ENCODE measurements around the gene RNF220.
"Not testable (repeated sequence)": the region's sequence is repeated elsewhere in the genome, so short reads cannot be mapped to it uniquely, and the experiment has no call there.

RNF220 gene

GRCh38 chr1:44553771-44554170 is 148.7 kb downstream of the RNF220 start:
- no peak for DNase-seq

GRCh38 chr1:44554706-44555105 is 149.7 kb downstream of the RNF220 start:
- DNase-seq: no peak

GRCh38 chr1:44557778-44558177 is 152.7 kb downstream of the RNF220 start:
- no peak for DNase-seq

- no peak for DNase-seq
Measured at GRCh38 chr1:44558883-44559282, 153.8 kb downstream of the RNF220 start.

- no peak for DNase-seq
Measured at GRCh38 chr1:44559330-44559729, 154.3 kb downstream of the RNF220 start.

GRCh38 chr1:44559913-44560312 is 154.9 kb downstream of the RNF220 start:
- DNase-seq: no peak

GRCh38 chr1:44560696-44561095 is 155.6 kb downstream of the RNF220 start:
- not testable (repeated sequence) for DNase-seq

GRCh38 chr1:44565259-44565750 is 160.2 kb downstream of the RNF220 start:
- no peak for DNase-seq

GRCh38 chr1:44565833-44566232 is 160.8 kb downstream of the RNF220 start:
- no peak for DNase-seq

GRCh38 chr1:44566281-44567046 is 161.4 kb downstream of the RNF220 start:
- DNase-seq: no peak

GRCh38 chr1:44568128-44568900 is 163.3 kb downstream of the RNF220 start:
- no peak for DNase-seq

- no peak for DNase-seq
Measured at GRCh38 chr1:44569491-44569890, 164.4 kb downstream of the RNF220 start.

- DNase-seq: no peak
Measured at GRCh38 chr1:44571712-44572571, 166.9 kb downstream of the RNF220 start.

- DNase-seq: no peak
Measured at GRCh38 chr1:44572572-44572879, 167.5 kb downstream of the RNF220 start.

- DNase-seq: no peak
Measured at GRCh38 chr1:44575396-44575795, 170.3 kb downstream of the RNF220 start.

- peak; percentile 9 for DNase-seq
Measured at GRCh38 chr1:44576456-44577150, 171.5 kb downstream of the RNF220 start.

GRCh38 chr1:44581205-44581604 is 176.2 kb downstream of the RNF220 start:
- DNase-seq: no peak

- no peak for DNase-seq
Measured at GRCh38 chr1:44584167-44584566, 179.1 kb downstream of the RNF220 start.

GRCh38 chr1:44585315-44585920 is 180.4 kb downstream of the RNF220 start:
- DNase-seq: no peak

- peak; percentile 64 for DNase-seq
Measured at GRCh38 chr1:44587796-44588460, 182.9 kb downstream of the RNF220 start.

- DNase-seq: no peak
Measured at GRCh38 chr1:44588551-44589210, 183.6 kb downstream of the RNF220 start.
